Osteoblast (primary cell): ENCODE measurements around the gene SMIM17. TPM values are rescaled to one million over a fixed set of nuclear protein-coding genes. Genes with fewer than 3 reads are reported as not detected.

ENCODE experiments used
- DNase-seq: peaks from one replicate; pipeline ENCODE4 v3.0.0; 2011; ENCODE audit warnings: low spot score, mixed read lengths; ENCODE audit not compliant: insufficient read length; ENCODE audit errors: missing footprints
- H2AFZ ChIP-seq: 2 replicates; pipeline ENCODE4 v1.6.0; 2011; ENCODE audit warnings: mild to moderate bottlenecking, low read length
- H3K27ac ChIP-seq: 2 replicates; pipeline ENCODE4 v1.5.1; 2011; ENCODE audit warnings: mild to moderate bottlenecking, low read depth, low read length, moderate library complexity
- H3K27me3 ChIP-seq: 2 replicates; pipeline ENCODE4 v1.6.0; 2012; ENCODE audit warnings: mild to moderate bottlenecking, control low read depth, inconsistent platforms, low read length, moderate library complexity; ENCODE audit not compliant: insufficient read depth
- H3K36me3 ChIP-seq: 2 replicates; pipeline ENCODE4 v1.5.1; 2011; ENCODE audit warnings: mild to moderate bottlenecking, low read length, control low read depth, moderate library complexity; ENCODE audit not compliant: insufficient read depth
- H3K4me1 ChIP-seq: 2 replicates; pipeline ENCODE4 v1.5.1; 2011; ENCODE audit warnings: mild to moderate bottlenecking, low read length, control low read depth, moderate library complexity; ENCODE audit not compliant: insufficient read depth
- H3K4me2 ChIP-seq: 2 replicates; pipeline ENCODE4 v1.6.0; 2011; ENCODE audit warnings: mild to moderate bottlenecking, low read length; ENCODE audit not compliant: insufficient read depth
- H3K4me3 ChIP-seq: fragments of 200-600 bp; sonication (generic); 3 replicates; pipeline ENCODE4 v1.5.1; 2012; ENCODE audit warnings: mild to moderate bottlenecking, low read length, inconsistent platforms; ENCODE audit not compliant: insufficient read depth
- H3K79me2 ChIP-seq: 2 replicates; pipeline ENCODE4 v1.6.0; 2012; ENCODE audit warnings: mild to moderate bottlenecking, low read length, control low read depth, inconsistent platforms; ENCODE audit not compliant: insufficient read depth
- H3K9me3 ChIP-seq: 2 replicates; pipeline ENCODE4 v1.5.1; 2011; ENCODE audit warnings: low read depth, low read length, control low read depth
- H4K20me1 ChIP-seq: 2 replicates; pipeline ENCODE4 v1.6.0; 2012; ENCODE audit warnings: mild to moderate bottlenecking, low read length, control low read depth; ENCODE audit not compliant: insufficient read depth
- CTCF ChIP-seq: IDR thresholded peaks from 2 replicates; pipeline ENCODE4 v1.5.1; 2011; ENCODE audit warnings: mild to moderate bottlenecking, low read depth, low read length, moderate library complexity; ENCODE audit errors: extremely low read depth
- total RNA-seq: library from RNA; depleted of rRNA; stranded (reverse); fragments of >200 nt; gene quantifications from 2 replicates; pipeline ENCODE4 v1.2.3, GENCODE V29; 2012

Gene SMIM17
- total RNA-seq, 1 donor, result not detected

GRCh38 chr19:56608274-56608964 lies 34.5 kb upstream of the SMIM17 start:
- no peaks in the 10 kb centered on the region for H3K36me3 ChIP-seq
- H3K27ac ChIP-seq, result no peak overlapping the region
- no peak for TF ChIP-seq CTCF
- no peak overlapping the region for H3K4me3 ChIP-seq
- no peak overlapping the region for H2AFZ ChIP-seq
- no peak overlapping the region for H3K4me2 ChIP-seq
- no peak for DNase-seq
- peaks cover 47% of the 10 kb centered on the region for H3K79me2 ChIP-seq
- peaks cover 2% of the 10 kb centered on the region for H4K20me1 ChIP-seq
- H3K4me1 ChIP-seq, result no peaks in the 10 kb centered on the region
- no peaks in the 10 kb centered on the region for H3K27me3 ChIP-seq
- H3K9me3 ChIP-seq, result peaks cover 12% of the 10 kb centered on the region

DNA sequence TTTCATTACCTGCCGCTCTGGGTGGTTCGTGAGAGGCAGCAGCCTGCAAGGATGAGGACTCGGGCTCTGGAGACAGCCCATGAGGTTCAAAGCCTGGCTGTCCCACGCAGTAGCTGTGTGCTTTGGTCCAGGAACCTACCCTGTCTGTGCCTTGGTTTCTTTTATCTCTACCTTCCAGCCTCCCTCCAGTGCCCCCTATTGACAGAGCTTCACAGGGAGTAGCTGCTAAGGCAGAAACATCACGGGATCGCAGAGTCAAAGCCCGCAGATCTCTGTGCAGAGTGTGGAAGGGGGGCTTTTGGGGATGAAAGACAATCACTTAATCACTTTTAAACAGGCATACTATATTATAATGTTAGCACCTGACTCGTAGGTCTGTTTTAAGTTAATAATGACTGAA lies 31.7 kb upstream of the SMIM17 start:
- H3K9me3 ChIP-seq, result peaks cover 6% of the 10 kb centered on the region
- H3K79me2 ChIP-seq, result peaks cover 26% of the 10 kb centered on the region

DNA sequence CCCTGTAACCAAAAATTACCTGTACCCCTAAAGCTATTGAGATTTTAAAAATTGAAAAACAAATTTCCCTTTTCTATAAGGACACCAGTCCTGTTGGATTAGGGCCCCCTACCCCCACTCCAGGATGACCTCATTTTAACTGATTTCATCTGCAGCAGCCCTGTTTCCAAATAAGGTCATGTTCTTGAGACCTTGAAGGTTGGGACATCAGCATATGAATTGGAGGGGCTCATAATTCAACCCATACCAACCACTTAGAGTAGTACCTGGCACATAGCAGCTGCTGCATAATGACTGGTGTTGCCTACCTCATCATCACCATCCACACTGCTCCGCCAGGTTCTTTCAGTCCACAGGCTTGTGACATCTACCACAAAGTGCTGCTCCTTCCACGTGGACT lies 30.2 kb upstream of the SMIM17 start:
- H3K4me2 ChIP-seq, result no peak overlapping the region
- H3K4me3 ChIP-seq, result no peak overlapping the region
- no peak for TF ChIP-seq CTCF
- peaks cover 19% of the 10 kb centered on the region for H3K79me2 ChIP-seq
- H4K20me1 ChIP-seq, result no peaks in the 10 kb centered on the region
- DNase-seq, result no peak
- no peaks in the 10 kb centered on the region for H3K27me3 ChIP-seq
- H3K4me1 ChIP-seq, result no peaks in the 10 kb centered on the region
- no peak overlapping the region for H2AFZ ChIP-seq
- no peaks in the 10 kb centered on the region for H3K36me3 ChIP-seq
- no peak overlapping the region for H3K27ac ChIP-seq
- peaks cover 6% of the 10 kb centered on the region for H3K9me3 ChIP-seq

More for the DNA sequence above, 31.7 kb upstream of the SMIM17 start:
- no peaks in the 10 kb centered on the region for H3K36me3 ChIP-seq
- no peak overlapping the region for H3K4me3 ChIP-seq
- TF ChIP-seq CTCF, result no peak
- no peak overlapping the region for H3K27ac ChIP-seq
- no peaks in the 10 kb centered on the region for H4K20me1 ChIP-seq
- H3K27me3 ChIP-seq, result no peaks in the 10 kb centered on the region
- H3K4me1 ChIP-seq, result no peaks in the 10 kb centered on the region
- no peak for DNase-seq
- no peak overlapping the region for H3K4me2 ChIP-seq
- H2AFZ ChIP-seq, result no peak overlapping the region

- no peak overlapping the region for H3K4me3 ChIP-seq
- no peak overlapping the region for H3K27ac ChIP-seq
- peaks cover 6% of the 10 kb centered on the region for H3K9me3 ChIP-seq
- H4K20me1 ChIP-seq, result no peaks in the 10 kb centered on the region
- no peak for TF ChIP-seq CTCF
- no peaks in the 10 kb centered on the region for H3K27me3 ChIP-seq
- no peak overlapping the region for H3K4me2 ChIP-seq
- no peaks in the 10 kb centered on the region for H3K4me1 ChIP-seq
- DNase-seq, result no peak
- no peak overlapping the region for H2AFZ ChIP-seq
- no peaks in the 10 kb centered on the region for H3K36me3 ChIP-seq
- H3K79me2 ChIP-seq, result peaks cover 11% of the 10 kb centered on the region
These were observed 29.3 kb upstream of the SMIM17 start for GRCh38 chr19:56613639-56614038.
